Measurements from ENCODE around the gene FBXO11. TPM values are rescaled to one million over a fixed set of nuclear protein-coding genes. Genes with fewer than 3 reads are reported as not detected.

FBXO11 gene
- total RNA-seq, 1 experiment from 2014 or later = 64.1 TPM

- H3K27me3 Mint-ChIP-seq (ENCODE audit: insufficient read depth, unreplicated experiment) = no peaks in the 10 kb centered on the region
- intact Hi-C loops (cut with micrococcal nuclease) = no loop called here
- H3K4me3 Mint-ChIP-seq (ENCODE audit: unreplicated experiment) = no peak overlapping the region
- CTCF ChIA-PET = no interaction called here
- no peak overlapping the region for H3K27ac Mint-ChIP-seq (ENCODE audit: low read depth, unreplicated experiment)
- peaks cover 76% of the 10 kb centered on the region for H3K36me3 Mint-ChIP-seq (ENCODE audit: insufficient read depth, unreplicated experiment)
- no peak for TF ChIP-seq CTCF (IDR thresholded peaks at IDR 0.05; ENCODE audit: unreplicated experiment)
- POLR2A ChIA-PET = no interaction called here
- no TSS peak for BruUV-seq (replicated peaks)
- H3K4me1 Mint-ChIP-seq (ENCODE audit: insufficient read depth, unreplicated experiment) = no peaks in the 10 kb centered on the region
- DNase-seq (ENCODE audit: unreplicated experiment) = no peak
- no peaks in the 10 kb centered on the region for H3K9me3 Mint-ChIP-seq (ENCODE audit: unreplicated experiment)
These were observed 96.4 kb downstream of the FBXO11 start for GRCh38 chr2:47809903-47810302.

DNA sequence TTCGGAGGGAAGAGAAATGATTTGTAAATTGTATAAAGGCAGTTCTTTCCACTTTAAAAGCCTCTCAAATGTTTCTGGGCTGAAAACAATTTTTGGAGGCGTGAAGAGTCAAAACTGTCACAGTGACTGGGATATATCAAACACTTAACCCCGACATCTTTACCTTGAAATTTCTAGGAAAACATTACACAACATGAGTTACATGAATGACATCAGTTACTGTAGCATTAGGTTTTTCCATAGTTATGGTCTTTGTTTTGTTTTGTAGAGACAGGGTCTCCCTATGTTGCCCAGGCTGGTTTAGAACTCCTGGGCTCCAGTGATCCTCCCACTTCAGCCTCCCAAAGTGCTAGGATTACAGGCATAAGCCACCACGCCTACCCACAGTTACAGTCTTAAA is 97.7 kb downstream of the FBXO11 start:
- H3K27me3 Mint-ChIP-seq (ENCODE audit: insufficient read depth, unreplicated experiment) = no peaks in the 10 kb centered on the region
- ChIA-PET POLR2A (interaction anchor here (0.9 kb wide), 1 partner anchor 25 kb away, joined by 4 read pairs; the partner anchor contains the start of gene MSH6), CTCF (interaction anchor here (1.1 kb wide), 1 partner anchor 15 kb away, joined by 3 read pairs; no protein-coding TSS in a partner anchor)
- DNase-seq (ENCODE audit: unreplicated experiment) = no peak
- no peak overlapping the region for H3K27ac Mint-ChIP-seq (ENCODE audit: low read depth, unreplicated experiment)
- no peaks in the 10 kb centered on the region for H3K9me3 Mint-ChIP-seq (ENCODE audit: unreplicated experiment)
- no peak overlapping the region for H3K4me3 Mint-ChIP-seq (ENCODE audit: unreplicated experiment)
- intact Hi-C loops (cut with micrococcal nuclease) = no loop called here
- no peaks in the 10 kb centered on the region for H3K4me1 Mint-ChIP-seq (ENCODE audit: insufficient read depth, unreplicated experiment)
- no TSS peak for BruUV-seq (replicated peaks)
- H3K36me3 Mint-ChIP-seq (ENCODE audit: insufficient read depth, unreplicated experiment) = peaks cover 76% of the 10 kb centered on the region
- TF ChIP-seq CTCF (IDR thresholded peaks at IDR 0.05; ENCODE audit: unreplicated experiment) = no peak

DNA sequence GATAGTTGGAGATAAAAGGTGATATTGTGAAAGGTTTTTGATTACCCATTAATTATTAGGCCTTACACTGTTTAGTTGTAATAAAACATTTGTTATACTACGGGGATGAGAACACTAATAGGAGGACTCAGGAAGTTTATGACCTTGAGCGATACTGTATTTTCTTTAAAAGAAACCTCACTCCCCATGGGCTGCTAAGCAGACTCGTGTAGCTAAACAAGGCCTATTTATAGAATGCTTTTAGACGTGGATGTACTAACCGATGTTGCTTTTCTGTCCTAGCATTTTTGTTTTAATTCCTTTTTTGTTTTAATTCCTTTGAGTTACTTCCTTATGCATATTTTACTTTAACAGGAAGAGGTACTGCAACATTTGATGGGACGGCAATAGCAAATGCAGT is 100.4 kb downstream of the FBXO11 start:
- Mint-ChIP-seq H3K4me3 (ENCODE audit: unreplicated experiment) (no peak overlapping the region), H3K4me1 (ENCODE audit: insufficient read depth, unreplicated experiment) (no peaks in the 10 kb centered on the region), H3K36me3 (ENCODE audit: insufficient read depth, unreplicated experiment) (peaks cover 84% of the 10 kb centered on the region), H3K27ac (ENCODE audit: low read depth, unreplicated experiment) (no peak overlapping the region), H3K9me3 (ENCODE audit: unreplicated experiment) (no peaks in the 10 kb centered on the region), H3K27me3 (ENCODE audit: insufficient read depth, unreplicated experiment) (no peaks in the 10 kb centered on the region)
- ChIA-PET POLR2A (no interaction called here), CTCF (interaction anchor here (0.6 kb wide), 1 partner anchor 10 kb away, joined by 3 read pairs; no protein-coding TSS in a partner anchor)
- no TSS peak for BruUV-seq (replicated peaks)
- DNase-seq (ENCODE audit: unreplicated experiment) = no peak
- intact Hi-C loops (cut with micrococcal nuclease) = no loop called here
- TF ChIP-seq CTCF (IDR thresholded peaks at IDR 0.05; ENCODE audit: unreplicated experiment) = no peak

DNA sequence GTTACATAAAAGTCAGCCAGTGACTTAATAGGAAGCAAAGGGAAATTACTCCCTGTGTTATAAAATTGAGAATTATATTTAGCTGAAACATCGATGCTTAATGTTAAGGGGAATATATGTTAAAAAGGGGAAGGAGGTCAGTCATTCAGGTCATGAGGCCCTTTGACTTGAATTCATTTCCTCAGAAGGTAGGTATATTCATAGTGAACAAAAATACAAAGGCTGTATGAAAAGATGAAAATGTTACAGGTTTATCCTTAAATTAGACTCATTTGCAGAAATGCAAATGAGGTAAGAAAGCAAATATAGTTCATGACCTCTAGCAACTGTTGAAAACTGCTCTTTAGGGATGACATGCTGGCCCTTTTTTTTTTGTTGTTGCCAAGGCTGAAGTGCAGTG is 102.5 kb downstream of the FBXO11 start:
- no peak overlapping the region for H3K27ac Mint-ChIP-seq (ENCODE audit: low read depth, unreplicated experiment)
- H3K27me3 Mint-ChIP-seq (ENCODE audit: insufficient read depth, unreplicated experiment) = no peaks in the 10 kb centered on the region
- H3K4me3 Mint-ChIP-seq (ENCODE audit: unreplicated experiment) = no peak overlapping the region
- no TSS peak for BruUV-seq (replicated peaks)
- CTCF ChIA-PET = interaction anchor here (0.6 to 1.0 kb wide), 5 partner anchors 9 to 367 kb away, joined by 3 to 6 read pairs (median 5); no protein-coding TSS in a partner anchor
- intact Hi-C loops (cut with micrococcal nuclease) = no loop called here
- no peak for DNase-seq (ENCODE audit: unreplicated experiment)
- TF ChIP-seq CTCF (IDR thresholded peaks at IDR 0.05; ENCODE audit: unreplicated experiment) = no peak
- H3K36me3 Mint-ChIP-seq (ENCODE audit: insufficient read depth, unreplicated experiment) = peaks cover 100% of the 10 kb centered on the region
- H3K9me3 Mint-ChIP-seq (ENCODE audit: unreplicated experiment) = no peaks in the 10 kb centered on the region
- no peaks in the 10 kb centered on the region for H3K4me1 Mint-ChIP-seq (ENCODE audit: insufficient read depth, unreplicated experiment)
- POLR2A ChIA-PET = interaction anchor here (0.5 to 1.3 kb wide), 4 partner anchors 8 to 514 kb away, joined by 3 to 7 read pairs (median 4); no protein-coding TSS in a partner anchor

Data from MCF 10A (cell line).